Suppressor macrophage treated with lipopolysaccharide for 1 hour (primary cell): ENCODE data around the gene KLF7.
A peak's percentile ranks its signal among the peaks of the same experiment; 100 is the strongest.

Source experiments
- DNase-seq, 3 donors: peaks; one replicate each; pipeline ENCODE4 v3.0.0-alpha.2; 2020 to 2022

The KLF7 gene

DNA sequence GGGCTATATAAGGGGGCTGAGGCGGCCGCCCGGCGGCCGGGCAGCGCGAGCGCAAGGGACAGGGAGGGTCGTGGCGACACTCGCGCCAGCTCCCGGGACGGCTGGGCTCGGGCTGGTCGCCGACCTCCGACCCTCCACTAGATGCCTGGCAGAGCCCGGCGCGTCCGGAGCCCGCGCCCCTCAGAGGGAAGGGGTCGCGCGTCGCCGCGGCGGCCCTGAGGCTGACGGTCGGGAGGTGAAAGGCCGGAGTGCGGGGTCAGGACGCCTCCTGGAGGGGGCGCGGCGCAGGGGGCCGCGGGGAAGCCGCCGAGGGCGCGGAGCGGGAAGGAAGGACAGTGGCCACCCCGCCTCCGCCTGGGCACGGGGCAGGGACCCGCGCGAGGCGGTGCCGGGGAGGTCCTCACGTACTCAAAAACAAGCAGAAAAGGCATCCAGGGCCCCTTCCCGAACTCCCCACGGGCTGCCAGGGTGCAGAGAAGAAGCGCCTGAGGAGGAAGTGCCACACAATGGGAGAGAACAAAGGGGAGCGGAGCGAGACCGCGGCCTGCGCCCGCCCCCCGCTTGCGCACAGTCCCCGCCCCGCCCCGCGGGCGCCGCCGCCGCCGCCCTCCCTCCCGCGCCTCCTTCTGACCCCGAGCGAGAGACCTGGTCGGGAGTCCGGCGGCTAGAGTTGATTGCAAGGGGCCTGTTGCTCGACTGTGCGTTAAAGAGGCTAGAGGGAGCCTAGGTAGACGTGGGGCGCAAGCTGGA, 776 bp upstream of the KLF7 start:
- DNase-seq: peak; percentile 83 to 88 (median 83)

DNA sequence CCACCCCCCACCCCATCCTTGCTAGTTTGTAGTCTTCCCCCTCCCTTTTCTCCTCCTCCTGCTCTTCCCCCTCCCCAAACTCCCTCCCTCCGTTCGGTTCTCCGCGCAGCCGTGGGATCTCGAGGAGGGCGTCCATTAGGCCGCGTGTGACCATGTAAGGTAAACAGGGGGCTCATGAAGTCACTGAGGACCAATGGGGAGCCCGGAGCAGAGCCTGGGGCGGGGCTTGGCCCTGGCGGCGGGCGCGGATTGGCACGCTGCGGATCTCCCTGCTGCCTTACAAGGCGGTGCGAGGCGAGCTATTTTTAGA, 246 bp upstream of the KLF7 start:
- peak; percentile 98 to 99 (median 99) for DNase-seq

DNA sequence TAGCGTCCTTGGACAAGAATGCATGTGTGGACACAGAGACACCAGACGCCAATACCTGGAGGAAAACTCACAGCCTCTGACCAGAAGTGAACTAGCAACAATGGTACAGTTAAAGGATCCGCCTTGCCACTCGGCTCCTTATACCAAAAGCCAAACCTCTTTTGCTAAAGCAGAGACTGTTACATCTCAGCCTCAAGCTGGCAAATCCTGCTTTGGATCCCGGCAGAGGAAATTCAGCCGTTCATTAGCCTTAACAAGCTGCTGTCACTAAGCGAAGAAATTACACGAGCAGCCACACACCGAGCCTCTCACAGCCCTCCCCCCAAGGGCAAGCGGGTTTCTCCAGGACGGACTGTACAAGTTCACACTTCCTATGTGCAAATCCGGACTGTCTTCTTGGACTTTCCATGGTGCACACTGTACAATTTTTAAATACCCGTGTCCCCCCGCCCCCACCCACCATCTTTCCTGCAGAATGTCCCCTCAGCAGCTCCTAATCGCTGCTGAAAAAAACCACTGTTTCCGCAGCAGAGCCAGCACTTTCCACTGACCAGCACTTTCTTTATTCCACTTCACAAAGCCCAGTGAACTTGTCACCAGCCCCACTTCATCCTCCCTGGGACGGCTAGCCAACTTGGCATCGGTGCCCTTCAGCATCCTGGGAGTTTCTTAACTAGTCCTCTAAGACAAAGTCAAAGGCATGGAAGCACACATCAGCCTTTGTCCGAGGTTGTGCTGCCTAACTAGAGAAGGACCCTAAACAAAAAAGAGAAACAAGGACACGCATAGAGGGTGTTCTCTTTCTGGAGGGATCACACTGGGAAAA, 1.5 kb downstream of the KLF7 start:
- peak; percentile 91 to 93 (median 93) for DNase-seq

DNA sequence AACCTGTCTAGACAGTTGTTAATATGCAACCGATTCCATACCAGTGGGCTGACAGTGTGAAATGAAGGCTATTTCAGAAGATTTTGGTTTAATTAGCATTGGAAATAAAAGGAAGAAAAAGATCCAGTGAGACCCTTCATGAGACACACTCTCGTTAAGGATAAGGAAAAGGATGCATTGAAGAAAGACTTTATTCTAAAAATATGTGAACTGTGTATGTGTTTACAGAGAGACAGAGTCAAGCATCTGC, 2.1 kb downstream of the KLF7 start:
- DNase-seq: no peak

GRCh38 chr2:207163053-207163755, 2.5 kb downstream of the KLF7 start:
- DNase-seq: peak; percentile 60 to 85 (median 76)

DNA sequence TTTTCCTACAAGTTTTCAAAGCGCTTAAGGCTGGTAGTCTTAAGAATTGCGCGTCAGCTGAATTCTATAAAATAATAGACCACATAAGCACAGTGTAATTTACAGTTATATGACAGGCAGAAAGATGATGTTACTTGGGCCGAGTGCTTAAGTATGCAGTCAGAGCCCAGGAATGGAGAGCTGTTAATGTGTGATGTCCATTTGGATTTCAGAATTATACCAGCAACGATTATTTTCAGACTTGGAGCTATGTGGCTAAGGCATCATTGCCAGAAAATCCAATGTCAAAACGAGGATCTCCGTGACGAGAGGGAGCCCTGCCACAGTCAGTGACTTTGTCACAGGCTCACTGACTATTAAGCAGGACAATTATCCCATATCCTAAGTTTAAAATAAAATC, 3.4 kb downstream of the KLF7 start:
- no peak for DNase-seq

DNA sequence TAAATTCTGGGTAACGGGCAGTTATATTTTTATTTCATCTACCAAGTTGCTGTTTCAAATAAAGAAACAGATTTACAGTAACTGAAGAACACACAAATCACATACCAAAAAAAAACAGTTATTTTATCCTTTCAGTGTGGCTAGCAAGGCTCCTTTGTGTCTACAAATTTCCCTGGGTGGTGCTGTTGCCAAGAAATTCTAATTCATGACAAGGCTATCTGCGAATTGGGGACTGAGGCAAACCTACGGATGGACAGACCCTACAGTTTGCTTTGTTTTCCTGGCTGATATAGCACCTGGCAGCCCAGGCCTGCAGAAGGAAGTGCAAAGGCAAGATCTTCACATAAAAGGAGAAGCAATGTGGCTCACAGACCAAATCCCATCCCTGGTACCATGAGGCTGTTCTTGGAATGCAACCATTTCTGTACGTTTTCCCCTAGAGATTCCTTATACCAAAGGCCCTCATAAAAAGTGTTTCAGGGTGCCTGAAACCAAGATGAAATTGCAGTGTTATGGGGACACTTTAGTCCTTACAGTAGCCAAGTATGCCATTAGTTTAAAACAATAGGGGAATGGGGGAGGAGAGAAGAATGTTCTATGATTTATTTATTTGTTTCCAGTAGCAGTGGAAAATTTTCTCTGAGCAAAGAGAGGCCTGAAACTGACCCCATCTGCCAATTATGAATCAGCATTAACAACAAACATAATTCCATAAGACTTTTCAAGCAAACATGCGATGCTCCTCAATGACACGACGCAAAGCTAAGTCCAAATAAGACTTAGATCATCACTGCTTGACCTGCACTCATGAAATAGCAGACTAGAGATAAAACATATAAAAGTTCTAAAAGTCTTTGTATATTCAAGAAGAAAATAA, 4.3 kb downstream of the KLF7 start:
- DNase-seq: peak in 1 of 3 donors; percentile 7

- DNase-seq: peak in 1 of 3 donors; percentile 9
These were observed 5.6 kb downstream of the KLF7 start for GRCh38 chr2:207160115-207160514.

- no peak for DNase-seq
These were observed 6.7 kb downstream of the KLF7 start for GRCh38 chr2:207159002-207159401.

DNA sequence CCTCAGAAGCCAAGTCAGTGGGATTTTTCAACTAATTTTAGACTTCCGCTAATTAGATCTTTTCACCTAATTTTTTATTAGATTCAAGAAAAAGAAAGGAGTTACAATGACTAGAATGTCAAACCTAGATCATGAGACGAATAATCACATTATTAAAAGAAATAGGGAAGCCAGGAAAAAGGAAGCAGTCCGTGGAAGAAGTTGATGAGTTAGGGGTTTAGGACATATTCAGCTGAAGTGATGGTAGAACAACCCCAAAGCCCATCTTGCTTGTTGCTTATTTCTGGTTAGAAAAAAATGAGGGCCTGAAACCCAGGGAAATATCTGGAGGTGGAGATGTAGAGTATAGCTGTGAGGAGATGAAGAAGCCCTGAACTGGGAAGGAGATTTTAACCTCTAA, 8.0 kb downstream of the KLF7 start:
- peak; percentile 47 to 73 (median 73) for DNase-seq

- no peak for DNase-seq
These were observed 8.6 kb downstream of the KLF7 start for GRCh38 chr2:207157162-207157481.

- no peak for DNase-seq
These were observed 9.1 kb downstream of the KLF7 start for GRCh38 chr2:207156451-207157161.

DNA sequence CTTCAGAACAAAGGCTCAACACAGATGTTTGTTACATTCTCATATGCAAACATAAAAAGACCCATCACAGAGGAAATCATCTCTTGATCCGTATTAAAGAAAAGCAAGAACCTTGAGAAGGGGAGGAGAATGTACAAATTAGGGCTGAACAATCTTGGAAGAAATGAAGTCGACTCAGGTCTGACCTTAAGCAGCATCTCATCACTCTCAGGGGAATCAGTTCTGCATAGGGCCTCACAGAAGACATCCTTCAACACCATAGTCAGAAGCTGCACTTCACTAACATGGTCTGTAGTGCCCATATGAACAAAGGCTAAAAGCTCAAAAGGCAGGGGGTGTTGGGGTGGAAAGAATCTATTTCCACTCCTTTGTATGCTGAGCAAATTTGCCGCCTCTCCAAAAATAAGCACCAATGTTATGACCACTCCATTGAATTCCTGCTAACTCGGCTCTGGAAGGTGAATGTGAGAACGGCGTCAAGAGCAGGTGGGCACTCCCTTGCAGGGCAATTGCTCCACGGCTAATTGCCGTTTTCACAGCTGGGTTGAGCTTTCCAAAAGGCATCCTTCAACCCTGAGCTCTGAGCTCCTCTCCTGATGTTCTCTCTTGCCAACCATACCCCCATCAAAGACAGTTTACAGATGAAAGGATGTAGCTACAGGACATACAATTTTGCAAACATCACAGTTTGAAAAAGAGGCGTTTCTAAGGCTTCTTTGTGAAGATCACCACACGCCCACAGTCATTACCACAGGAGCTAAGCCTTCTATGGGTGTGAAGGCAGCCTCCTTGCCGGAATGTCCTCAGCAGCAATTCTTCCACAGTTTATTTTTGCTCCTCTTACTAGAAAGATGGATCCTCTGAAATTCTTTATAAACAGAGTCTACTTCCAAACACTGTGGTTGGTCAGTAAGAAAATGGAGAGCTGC, 10.0 kb downstream of the KLF7 start:
- no peak for DNase-seq

DNA sequence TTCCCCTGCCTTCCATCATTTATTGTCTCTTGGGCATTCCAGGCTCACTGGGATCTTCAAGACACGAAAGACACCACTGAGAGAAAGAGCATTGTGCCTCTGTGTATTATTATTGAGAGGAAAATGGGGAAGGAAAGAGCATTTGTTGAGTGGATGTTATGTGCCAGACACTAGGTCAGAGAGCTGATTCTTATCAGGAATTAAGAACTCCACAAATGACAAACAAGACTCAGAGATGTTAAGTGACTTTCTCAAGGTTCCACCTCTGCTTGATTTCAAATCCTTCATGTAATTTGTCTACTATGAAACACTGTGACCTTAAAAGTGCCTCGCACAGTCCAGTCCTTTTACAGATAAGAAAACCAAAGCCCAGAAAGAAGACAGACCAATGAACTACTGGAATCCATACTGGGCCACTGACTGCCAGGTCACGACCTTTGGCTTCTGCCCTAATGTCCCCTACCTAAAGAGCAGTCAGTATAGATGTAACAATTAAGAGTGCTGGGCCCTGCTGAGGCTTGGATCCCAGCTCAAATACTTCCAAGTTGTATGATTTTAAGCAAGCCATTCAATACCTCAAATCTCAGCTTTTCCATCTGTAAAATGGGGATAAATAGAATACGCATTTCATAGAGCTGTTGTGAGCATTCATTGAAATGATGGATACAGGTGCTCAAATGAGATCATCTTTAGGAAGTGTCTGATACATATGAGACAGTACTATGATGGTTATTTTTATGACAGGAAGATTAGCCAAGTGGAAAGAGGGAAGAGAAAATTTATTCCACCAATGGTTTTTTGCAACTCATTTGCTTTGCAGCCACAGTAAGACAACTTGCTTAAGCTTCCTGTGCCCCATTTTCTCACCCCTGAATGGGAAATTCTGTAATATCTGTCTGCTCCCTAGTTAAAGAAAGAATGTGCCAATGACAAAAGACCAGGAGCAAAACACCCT, 10.9 kb downstream of the KLF7 start:
- DNase-seq: no peak

- DNase-seq: no peak
These were observed 12.3 kb downstream of the KLF7 start for GRCh38 chr2:207153266-207153975.

- no peak for DNase-seq
These were observed 14.7 kb downstream of the KLF7 start for GRCh38 chr2:207151048-207151447.

DNA sequence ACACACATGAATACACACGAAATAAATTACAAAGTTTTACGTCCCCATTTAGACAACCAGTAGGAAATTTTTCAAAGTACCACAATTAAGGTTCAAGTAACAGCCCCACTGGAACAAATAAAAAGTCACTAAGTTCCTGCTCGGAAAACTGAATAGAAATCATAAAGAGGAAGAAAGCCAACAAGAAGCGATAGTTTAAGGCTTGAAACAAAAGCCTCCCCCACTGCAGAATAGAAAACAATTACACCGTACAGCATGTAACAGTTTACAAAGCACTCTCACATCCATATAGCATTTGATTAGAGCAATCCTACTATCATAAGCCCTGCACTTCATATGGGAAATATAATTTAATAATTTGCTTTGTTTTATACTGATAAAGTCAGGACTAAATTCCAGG, 15.5 kb downstream of the KLF7 start:
- DNase-seq: peak in 2 of 3 donors; percentile 44 to 55

DNA sequence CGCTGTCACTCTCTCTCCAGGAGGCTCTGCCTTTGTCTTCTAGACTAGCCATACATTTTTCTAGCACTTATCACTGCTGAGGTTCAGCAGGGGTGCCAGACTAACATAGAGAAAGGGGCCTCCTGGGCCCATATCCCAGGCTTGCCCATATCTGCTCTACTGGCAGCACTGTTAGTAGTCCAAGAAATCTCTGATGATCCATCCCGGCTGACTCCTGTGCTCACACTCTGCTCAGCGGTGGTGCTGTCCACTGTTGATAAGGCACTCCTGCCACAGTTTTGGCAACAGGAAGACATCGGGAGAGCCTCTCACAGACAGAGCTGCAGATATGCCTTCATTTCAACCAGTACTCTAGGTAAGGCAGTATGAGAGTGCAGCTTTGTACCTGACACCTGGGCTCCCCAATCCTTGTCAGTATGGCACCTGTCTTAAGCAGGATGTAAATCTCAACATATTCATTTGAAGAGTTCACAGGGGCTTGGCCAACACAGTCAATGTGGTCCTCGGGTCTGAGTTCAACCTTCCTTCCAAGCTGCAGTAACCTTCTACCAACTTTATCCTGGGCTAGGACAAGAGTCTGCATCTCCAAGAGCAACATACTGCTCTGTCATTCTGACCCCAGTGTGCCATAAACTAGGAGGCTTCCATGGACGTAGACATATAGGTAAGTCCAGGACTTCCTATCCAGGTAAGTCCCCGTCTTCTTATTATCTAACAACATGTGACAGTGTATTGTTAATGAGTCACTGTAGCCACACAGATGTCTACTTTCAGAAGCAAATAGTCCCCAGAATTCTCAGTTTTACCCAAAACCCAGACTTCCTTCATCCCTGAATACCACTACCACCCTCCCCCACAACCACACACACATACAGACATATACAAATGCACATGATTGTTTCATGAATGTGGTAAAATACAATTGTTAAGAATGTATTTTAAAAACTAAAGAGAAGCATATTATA, 16.2 kb downstream of the KLF7 start:
- peak in 2 of 3 donors; percentile 42 to 44 for DNase-seq
